Neuronal stem cell (in vitro differentiated cells): ENCODE measurements around the gene RREB1.

Experiments used
- DNase-seq: peaks from one replicate; pipeline ENCODE4 v3.0.0-alpha.2; 2013; ENCODE audit warnings: low spot score
- H2AFZ ChIP-seq: one replicate; pipeline ENCODE4 v1.6.1; 2013; ENCODE audit warnings: mild to moderate bottlenecking, low read length, inconsistent platforms
- H2AK5ac ChIP-seq: 2 replicates; pipeline ENCODE4 v1.6.1; 2013; ENCODE audit warnings: low read depth, mild to moderate bottlenecking, inconsistent platforms, low read length, moderate library complexity, mixed read lengths
- H2BK120ac ChIP-seq: 2 replicates; pipeline ENCODE4 v1.6.1; 2013; ENCODE audit warnings: low read depth, mild to moderate bottlenecking, inconsistent platforms, low read length, moderate library complexity, mixed read lengths
- H2BK12ac ChIP-seq: one replicate; pipeline ENCODE4 v1.6.1; 2013; ENCODE audit warnings: low read length, inconsistent platforms
- H2BK15ac ChIP-seq: 2 replicates; pipeline ENCODE4 v1.6.1; 2013; ENCODE audit warnings: mild to moderate bottlenecking, low read length, inconsistent platforms, mixed read lengths
- H2BK5ac ChIP-seq: one replicate; pipeline ENCODE4 v1.6.1; 2013; ENCODE audit warnings: inconsistent platforms, mild to moderate bottlenecking, low read length, moderate library complexity
- H3K14ac ChIP-seq: one replicate; pipeline ENCODE4 v1.6.1; 2013; ENCODE audit warnings: low read length, inconsistent platforms
- H3K18ac ChIP-seq: 2 replicates; pipeline ENCODE4 v1.6.1; 2013; ENCODE audit warnings: low read length, inconsistent platforms
- H3K23ac ChIP-seq: 2 replicates; pipeline ENCODE4 v1.6.1; 2013; ENCODE audit warnings: low read depth, mild to moderate bottlenecking, mixed read lengths, low read length, inconsistent platforms; ENCODE audit not compliant: poor library complexity
- H3K27ac ChIP-seq: replicated peaks from 3 replicates; pipeline ENCODE4 v1.5.1; 2013; ENCODE audit warnings: low read length, inconsistent platforms
- H3K27me3 ChIP-seq, 3 experiments: 2 replicates each; pipeline ENCODE4 v1.6.1; 2013; ENCODE audit warnings: low read length in 3 of 3, mild to moderate bottlenecking in 2 of 3, inconsistent platforms in 1 of 3, low read depth in 1 of 3, mixed read lengths in 1 of 3, moderate library complexity in 1 of 3; ENCODE audit not compliant: control insufficient read depth in 3 of 3, insufficient read depth in 3 of 3
- H3K36me3 ChIP-seq, 2 donors: replicated peaks in 1 of 2; 2 replicates each; pipeline ENCODE4 v1.6.1; 2013; ENCODE audit warnings: low read length in 2 of 2; ENCODE audit not compliant: control insufficient read depth in 2 of 2, insufficient read depth in 2 of 2
- H3K4ac ChIP-seq: 2 replicates; pipeline ENCODE4 v1.6.1; 2013; ENCODE audit warnings: inconsistent platforms, mild to moderate bottlenecking, low read length, moderate library complexity
- H3K4me1 ChIP-seq, 2 donors: 1 replicate in 1 of 2; 2 replicates in 1 of 2; pipeline ENCODE4 v1.6.1; 2013; ENCODE audit warnings: low read length in 2 of 2, low read depth in 1 of 2; ENCODE audit not compliant: control insufficient read depth in 2 of 2, insufficient read depth in 1 of 2
- H3K4me2 ChIP-seq: one replicate; pipeline ENCODE4 v1.6.1; 2013; ENCODE audit warnings: mild to moderate bottlenecking, low read length, inconsistent platforms; ENCODE audit not compliant: insufficient read depth, poor library complexity, severe bottlenecking
- H3K4me3 ChIP-seq, 2 donors: 2 replicates each; pipeline ENCODE4 v1.5.1; 2013; ENCODE audit warnings: low read length in 2 of 2, mild to moderate bottlenecking in 2 of 2, inconsistent platforms in 1 of 2, moderate library complexity in 1 of 2
- H3K79me1 ChIP-seq: one replicate; pipeline ENCODE4 v1.6.1; 2013; ENCODE audit warnings: low read depth, mild to moderate bottlenecking, inconsistent platforms, low read length, moderate library complexity
- H3K9ac ChIP-seq: one replicate; pipeline ENCODE4 v1.6.1; 2013; ENCODE audit warnings: mild to moderate bottlenecking, low read depth, low read length, inconsistent platforms; ENCODE audit not compliant: poor library complexity
- H3K9me3 ChIP-seq, 2 donors: replicated peaks in 1 of 2; 2 replicates each; pipeline versions ENCODE3 to v1.6.1; 2013; ENCODE audit warnings: low read length in 2 of 2, mild to moderate bottlenecking in 2 of 2, inconsistent platforms in 1 of 2, low read depth in 1 of 2, mixed read lengths in 1 of 2, moderate library complexity in 1 of 2; ENCODE audit not compliant: control insufficient read depth in 2 of 2, insufficient read depth in 1 of 2
- H4K8ac ChIP-seq: one replicate; pipeline ENCODE4 v1.6.1; 2013; ENCODE audit warnings: low read depth, mild to moderate bottlenecking, inconsistent platforms, low read length, moderate library complexity
- H4K91ac ChIP-seq: one replicate; pipeline ENCODE4 v1.6.1; 2013; ENCODE audit warnings: low read length, low read depth, mild to moderate bottlenecking, inconsistent platforms; ENCODE audit not compliant: poor library complexity
- WGBS, 2 donors: extraction: QIAGEN DNeasy Blood & Tissue Kit; methylation state at CpG; one replicate each; pipeline ENCODE4 v1.1.7; 2013; ENCODE audit warnings: missing lambda C conversion rate in 2 of 2, mixed read lengths in 1 of 2; ENCODE audit not compliant: insufficient read length in 2 of 2, insufficient replicate concordance in 1 of 2; ENCODE audit errors: extremely low coverage in 2 of 2; 5-methylcytosine and 5-hydroxymethylcytosine counted together

Gene RREB1

DNA sequence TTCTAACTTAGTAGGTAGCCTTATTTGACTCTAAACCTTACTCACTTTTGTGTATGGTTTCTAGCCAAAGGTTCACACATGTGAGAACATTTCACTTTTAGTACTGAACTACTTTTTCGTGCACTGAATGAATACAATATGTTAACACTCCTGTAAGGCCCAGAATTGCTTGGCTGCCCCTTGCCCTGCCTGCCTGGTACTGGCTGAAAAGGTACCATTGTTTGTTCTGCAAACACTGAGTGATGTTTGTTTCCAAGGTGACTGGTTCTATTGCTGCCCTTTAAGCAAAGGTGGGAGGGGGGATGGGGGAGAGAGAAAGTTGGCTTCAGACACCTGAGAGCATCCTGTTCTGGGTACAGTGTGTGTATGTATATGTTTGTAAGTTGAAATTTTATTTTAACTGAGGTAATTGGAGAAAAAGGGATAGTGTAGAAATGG lies 31.2 kb downstream of the RREB1 start:
- H3K18ac ChIP-seq, result no peak overlapping the region
- no peak overlapping the region for H2BK120ac ChIP-seq
- no peak overlapping the region for H3K4me2 ChIP-seq
- no peak overlapping the region for H3K14ac ChIP-seq
- WGBS, 2 donors, result no CpG with 5 or more reads among the region's 1 CpG
- no peak overlapping the region for H3K23ac ChIP-seq
- no peaks in the 10 kb centered on the region for H3K79me1 ChIP-seq
- H3K9ac ChIP-seq, result no peak overlapping the region
- no peak overlapping the region for H4K91ac ChIP-seq
- H2AK5ac ChIP-seq, result no peak overlapping the region
- peaks cover 0 to 4% of the 10 kb centered on the region in 2 donors for H3K9me3 ChIP-seq
- no peak for DNase-seq
- peaks cover 15 to 27% of the 10 kb centered on the region in 2 donors for H3K4me1 ChIP-seq
- H2BK12ac ChIP-seq, result no peak overlapping the region
- H3K4ac ChIP-seq, result no peak overlapping the region
- H4K8ac ChIP-seq, result no peak overlapping the region
- no peak overlapping the region for H2AFZ ChIP-seq
- no peak overlapping the region for H2BK15ac ChIP-seq
- H2BK5ac ChIP-seq, result no peak overlapping the region
- no peak overlapping the region for H3K27ac ChIP-seq
- H3K27me3 ChIP-seq, result peaks cover 0 to 3% (median 0%) of the 10 kb centered on the region in 3 experiments
- no peak overlapping the region for H3K4me3 ChIP-seq
- no peaks in the 10 kb centered on the region for H3K36me3 ChIP-seq

DNA sequence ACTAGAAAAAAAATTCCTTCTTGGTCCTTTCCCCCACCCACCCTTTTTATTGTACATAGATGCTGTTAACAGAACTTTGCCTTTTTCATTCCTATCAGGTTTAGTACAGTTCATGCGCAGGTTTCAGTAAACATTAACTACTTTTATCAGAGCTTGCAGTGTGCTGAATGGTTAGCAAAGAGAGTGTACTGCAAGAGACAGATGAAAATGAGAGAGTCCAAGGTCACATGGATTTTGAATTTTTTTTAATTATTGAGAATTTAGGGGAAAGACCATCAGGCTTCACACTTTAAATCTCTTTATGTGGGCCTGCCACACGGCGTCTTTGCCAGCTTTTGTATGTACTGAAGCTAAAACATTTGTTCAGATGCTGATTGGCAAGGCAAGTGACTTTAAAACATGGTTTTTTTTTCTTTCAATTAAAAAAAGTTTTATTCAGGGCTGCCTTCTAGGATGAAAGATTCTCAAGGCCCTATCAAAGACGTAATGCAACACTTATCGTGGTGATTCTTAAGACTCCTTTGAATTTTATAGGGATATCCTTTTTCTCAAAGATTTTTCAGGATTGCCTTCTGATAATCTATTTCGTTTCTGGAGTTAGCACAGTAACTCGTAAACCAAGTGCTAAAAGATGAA lies 32.2 kb downstream of the RREB1 start:
- Histone ChIP-seq H3K18ac (no peak overlapping the region), H3K23ac (no peak overlapping the region), H2BK120ac (no peak overlapping the region), H2BK5ac (no peak overlapping the region), H3K14ac (no peak overlapping the region), H3K79me1 (no peaks in the 10 kb centered on the region), H3K4me2 (no peak overlapping the region), H2BK15ac (no peak overlapping the region), H2AFZ (no peak overlapping the region), H3K36me3 (no peaks in the 10 kb centered on the region), H3K4me1 (peaks cover 15 to 27% of the 10 kb centered on the region in 2 donors), H3K4me3 (no peak overlapping the region), H4K91ac (no peak overlapping the region), H3K4ac (no peak overlapping the region), H3K27me3 (peaks cover 0 to 3% (median 0%) of the 10 kb centered on the region in 3 experiments), H2AK5ac (no peak overlapping the region), H3K9ac (no peak overlapping the region), H4K8ac (no peak overlapping the region), H3K27ac (no peak overlapping the region), H2BK12ac (no peak overlapping the region), H3K9me3 (peaks cover 0 to 4% of the 10 kb centered on the region in 2 donors)
- WGBS, 2 donors, result no CpG with 5 or more reads among the region's 7 CpGs
- no peak for DNase-seq

DNA sequence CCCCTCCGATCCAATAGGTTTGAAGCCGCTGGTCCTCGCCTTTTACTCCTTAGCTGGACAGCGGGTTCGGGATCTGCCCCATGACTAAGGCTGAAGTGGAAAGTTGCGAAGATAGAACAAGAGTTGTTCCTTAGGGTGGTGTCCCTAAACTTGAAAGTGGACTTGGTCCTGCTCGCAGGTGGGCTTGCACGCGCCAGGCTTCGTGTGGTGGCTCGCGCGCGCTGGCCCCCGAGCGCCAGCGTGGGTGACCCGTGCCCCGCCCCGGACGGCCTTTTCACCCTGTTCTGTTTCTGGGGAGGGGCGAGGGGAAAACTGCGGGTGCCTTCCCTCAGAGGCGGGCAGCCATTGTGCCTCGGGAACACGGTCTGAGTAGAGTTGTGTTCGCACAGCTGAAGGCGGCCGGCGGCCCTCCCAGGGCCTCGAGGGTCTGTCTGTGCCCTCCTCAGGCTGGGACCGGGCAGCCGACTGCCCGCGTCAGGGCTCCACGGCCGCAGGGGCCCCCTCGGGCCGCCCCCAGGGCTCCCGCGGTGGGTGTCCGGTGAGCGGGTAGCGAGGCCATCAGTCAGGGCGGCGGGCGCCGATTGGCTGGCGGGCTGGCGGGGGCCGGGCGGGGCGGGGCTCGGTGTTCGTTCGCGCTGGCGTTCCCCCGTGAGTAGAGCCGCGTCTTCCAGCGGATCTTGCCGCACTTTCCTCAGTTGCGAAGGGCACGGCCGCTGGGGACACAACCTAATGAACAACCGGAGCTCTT lies 33.0 kb downstream of the RREB1 start:
- peak; percentile 65 for DNase-seq
- no peak overlapping the region for H2BK5ac ChIP-seq
- no peak overlapping the region for H3K4ac ChIP-seq
- H3K4me2 ChIP-seq, result peak overlapping the region; percentile 96
- H3K4me1 ChIP-seq, result peaks cover 19 to 28% of the 10 kb centered on the region in 2 donors
- H3K79me1 ChIP-seq, result no peaks in the 10 kb centered on the region
- H3K27ac ChIP-seq, result no peak overlapping the region
- no CpG with 5 or more reads among the region's 67 CpGs for WGBS, 2 donors
- peak overlapping the region; percentile 63 for H2BK120ac ChIP-seq
- no peak overlapping the region for H4K8ac ChIP-seq
- H2AFZ ChIP-seq, result peak overlapping the region; percentile 93
- peak overlapping the region; percentile 47 to 80 for H3K4me3 ChIP-seq
- H2BK12ac ChIP-seq, result no peak overlapping the region
- peak overlapping the region; percentile 68 for H3K23ac ChIP-seq
- H3K36me3 ChIP-seq, result no peaks in the 10 kb centered on the region
- H4K91ac ChIP-seq, result no peak overlapping the region
- H2AK5ac ChIP-seq, result peak overlapping the region; percentile 24
- H3K27me3 ChIP-seq, result peaks cover 0 to 3% (median 0%) of the 10 kb centered on the region in 3 experiments
- H3K9me3 ChIP-seq, result peaks cover 0 to 4% of the 10 kb centered on the region in 2 donors
- no peak overlapping the region for H2BK15ac ChIP-seq
- H3K14ac ChIP-seq, result no peak overlapping the region
- no peak overlapping the region for H3K9ac ChIP-seq
- peak overlapping the region; percentile 89 for H3K18ac ChIP-seq

DNA sequence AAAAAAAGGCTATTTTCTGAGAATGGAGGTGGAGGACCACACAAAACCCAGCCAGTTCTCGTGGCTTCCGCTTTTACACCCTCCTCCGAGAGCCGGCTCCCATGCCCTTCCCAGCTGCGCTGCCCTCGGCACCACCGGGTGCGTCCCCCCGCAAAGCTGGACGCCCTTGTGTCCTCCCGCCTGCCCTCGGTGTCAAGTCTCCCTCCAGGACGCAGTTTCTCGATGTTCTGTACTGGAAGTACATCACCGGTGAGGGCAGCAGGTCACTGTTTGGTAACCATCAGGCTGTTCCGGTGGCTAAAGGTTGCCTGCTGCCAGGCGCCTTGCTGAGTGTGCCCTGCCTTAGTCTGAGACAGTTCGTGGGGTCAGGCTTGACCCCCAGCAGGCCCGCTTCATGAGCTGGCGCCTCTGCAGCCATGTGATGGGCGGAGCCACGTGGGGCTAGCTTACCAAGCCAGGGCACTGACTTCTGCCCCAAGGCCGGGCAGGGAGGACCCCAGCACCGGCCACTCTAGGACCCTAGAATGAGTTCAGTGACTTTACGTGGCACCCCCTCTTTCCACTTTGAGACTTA lies 34.6 kb downstream of the RREB1 start:
- no peak overlapping the region for H2AFZ ChIP-seq
- no peak for DNase-seq
- H3K4me1 ChIP-seq, result peaks cover 29 to 36% of the 10 kb centered on the region in 2 donors
- H3K4ac ChIP-seq, result no peak overlapping the region
- H2BK15ac ChIP-seq, result peak overlapping the region; percentile 42
- peak overlapping the region; percentile 77 for H3K23ac ChIP-seq
- no peak overlapping the region for H3K9ac ChIP-seq
- no peak overlapping the region for H3K4me2 ChIP-seq
- H2BK5ac ChIP-seq, result no peak overlapping the region
- peaks cover 0 to 4% of the 10 kb centered on the region in 2 donors for H3K9me3 ChIP-seq
- no peak overlapping the region for H4K8ac ChIP-seq
- peaks cover 0 to 3% (median 0%) of the 10 kb centered on the region in 3 experiments for H3K27me3 ChIP-seq
- no peak overlapping the region for H3K27ac ChIP-seq
- no peak overlapping the region for H3K4me3 ChIP-seq
- H2BK12ac ChIP-seq, result peak overlapping the region; percentile 66
- H4K91ac ChIP-seq, result no peak overlapping the region
- H3K36me3 ChIP-seq, result no peaks in the 10 kb centered on the region
- peak overlapping the region; percentile 91 for H2AK5ac ChIP-seq
- peak overlapping the region; percentile 42 for H3K18ac ChIP-seq
- no CpG with 5 or more reads among the region's 25 CpGs for WGBS, 2 donors
- no peak overlapping the region for H3K14ac ChIP-seq
- H2BK120ac ChIP-seq, result no peak overlapping the region
- no peaks in the 10 kb centered on the region for H3K79me1 ChIP-seq
